ENCODE results near the gene LETM1.

DNA sequence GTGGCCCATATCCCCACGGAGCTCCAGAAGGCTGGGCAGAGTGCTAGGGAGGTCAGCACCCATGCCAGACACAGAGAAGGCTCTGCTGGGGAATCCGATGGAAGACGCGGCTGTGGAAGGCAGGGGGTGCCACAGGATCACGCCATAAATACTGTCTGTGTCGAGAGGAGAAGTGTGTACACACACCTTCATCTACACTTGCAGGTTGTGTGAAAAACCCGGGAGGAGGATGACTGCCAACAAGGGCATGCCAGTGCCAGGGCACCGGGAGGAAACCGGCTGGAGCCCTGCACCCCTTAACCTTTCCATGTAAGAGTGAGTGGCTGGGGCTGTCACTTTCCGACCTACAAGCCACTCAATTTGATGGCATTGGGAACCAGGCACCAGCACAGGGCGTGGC, 31.2 kb downstream of the LETM1 start:
- TF ChIP-seq EZH2 (IDR thresholded peaks at IDR 0.05) = no peak
- no peak for TF ChIP-seq POLR2AphosphoS5 (IDR thresholded peaks at IDR 0.05; ENCODE audit: borderline replicate concordance, low read depth, low read length)
- no peak for TF ChIP-seq FOXP2 (optimal IDR thresholded peaks at IDR 0.05; ENCODE audit: control extremely low read depth, extremely low read length, insufficient read depth)

Measured in SK-N-MC (cell line).